Measurements from ENCODE around the gene BANF2. TPM values are rescaled to one million over a fixed set of nuclear protein-coding genes. Genes with fewer than 3 reads are reported as not detected.

The BANF2 gene
- total RNA-seq, 6 experiments from 2014 or later: not detected

DNA sequence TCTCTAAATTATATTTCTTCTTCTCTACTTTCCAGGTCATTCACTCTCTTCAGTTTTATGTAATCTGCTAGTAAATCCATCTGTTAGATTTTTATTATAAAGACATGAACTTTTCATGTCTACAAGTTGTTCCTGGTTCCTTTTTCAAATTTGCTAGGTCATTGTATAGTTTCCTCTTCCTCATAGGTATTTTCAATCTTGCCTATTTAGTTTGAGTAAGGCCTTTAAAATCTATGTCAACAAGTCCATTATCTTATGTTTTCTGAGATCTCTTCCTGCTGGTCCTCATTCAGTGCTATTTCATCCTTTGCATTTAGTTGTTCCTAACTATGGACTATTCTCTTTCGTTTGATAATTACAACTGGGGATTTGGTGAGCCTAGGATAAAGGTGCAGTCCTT lies 28.8 kb upstream of the BANF2 start:
- no peaks in the 10 kb centered on the region for H3K9me3 ChIP-seq
- intact Hi-C loops (cut with DNase I): no loop called here
- no peak overlapping the region for H3K27ac ChIP-seq
- peaks cover 0 to 12% (median 3%) of the 10 kb centered on the region in 4 donors for H3K36me3 ChIP-seq
- H3K4me3 ChIP-seq: no peak overlapping the region
- 75% methylated on average over 1 of the region's 1 CpG for WGBS (ENCODE audit: insufficient coverage, low coverage, low lambda C conversion rate, missing lambda C conversion rate)
- no peak for ATAC-seq
- no peak for DNase-seq
- TF ChIP-seq, protein P1, sequence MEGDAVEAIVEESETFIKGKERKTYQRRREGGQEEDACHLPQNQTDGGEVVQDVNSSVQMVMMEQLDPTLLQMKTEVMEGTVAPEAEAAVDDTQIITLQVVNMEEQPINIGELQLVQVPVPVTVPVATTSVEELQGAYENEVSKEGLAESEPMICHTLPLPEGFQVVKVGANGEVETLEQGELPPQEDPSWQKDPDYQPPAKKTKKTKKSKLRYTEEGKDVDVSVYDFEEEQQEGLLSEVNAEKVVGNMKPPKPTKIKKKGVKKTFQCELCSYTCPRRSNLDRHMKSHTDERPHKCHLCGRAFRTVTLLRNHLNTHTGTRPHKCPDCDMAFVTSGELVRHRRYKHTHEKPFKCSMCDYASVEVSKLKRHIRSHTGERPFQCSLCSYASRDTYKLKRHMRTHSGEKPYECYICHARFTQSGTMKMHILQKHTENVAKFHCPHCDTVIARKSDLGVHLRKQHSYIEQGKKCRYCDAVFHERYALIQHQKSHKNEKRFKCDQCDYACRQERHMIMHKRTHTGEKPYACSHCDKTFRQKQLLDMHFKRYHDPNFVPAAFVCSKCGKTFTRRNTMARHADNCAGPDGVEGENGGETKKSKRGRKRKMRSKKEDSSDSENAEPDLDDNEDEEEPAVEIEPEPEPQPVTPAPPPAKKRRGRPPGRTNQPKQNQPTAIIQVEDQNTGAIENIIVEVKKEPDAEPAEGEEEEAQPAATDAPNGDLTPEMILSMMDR (IDR thresholded peaks at IDR 0.05): no peak
- TF ChIP-seq POLR2A (IDR thresholded peaks at IDR 0.05): no peak
- peaks cover 0 to 19% (median 9%) of the 10 kb centered on the region in 4 donors for H3K4me1 ChIP-seq
- H3K27me3 ChIP-seq: no peaks in the 10 kb centered on the region

DNA sequence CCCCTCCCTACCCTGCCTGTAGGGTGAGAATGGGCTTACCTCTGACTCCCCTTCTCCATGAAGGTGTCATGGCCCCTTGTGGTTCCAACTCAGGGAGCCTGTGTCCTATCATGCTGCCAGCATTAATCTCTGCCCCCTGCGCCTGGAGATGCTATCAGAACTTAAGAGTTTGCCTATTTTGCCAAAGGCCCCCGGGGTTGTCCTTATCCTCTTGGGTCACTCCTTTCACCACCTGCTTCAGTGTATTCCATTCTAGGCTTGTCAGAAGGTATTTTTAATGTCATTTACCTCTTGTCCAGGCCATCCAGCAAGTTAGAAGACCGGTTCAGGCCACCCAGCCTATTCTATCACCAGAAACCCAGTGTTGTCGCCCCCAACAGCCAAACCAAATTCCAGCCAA lies 28.2 kb upstream of the BANF2 start:
- DNase-seq: peak in 1 of 3 donors; percentile 28
- TF ChIP-seq POLR2A (IDR thresholded peaks at IDR 0.05): no peak
- TF ChIP-seq, protein P1 (IDR thresholded peaks at IDR 0.05): no peak
- intact Hi-C loops (cut with DNase I): no loop called here
- Histone ChIP-seq H3K4me3 (no peak overlapping the region), H3K27me3 (no peaks in the 10 kb centered on the region), H3K36me3 (peaks cover 0 to 12% (median 3%) of the 10 kb centered on the region in 4 donors), H3K9me3 (no peaks in the 10 kb centered on the region), H3K4me1 (peaks cover 0 to 24% (median 9%) of the 10 kb centered on the region in 4 donors), H3K27ac (no peak overlapping the region)
- ATAC-seq: peak in 1 of 4 donors; percentile 20
- WGBS (ENCODE audit: insufficient coverage, low coverage, low lambda C conversion rate, missing lambda C conversion rate): 62% methylated on average over 3 of the region's 4 CpGs

DNA sequence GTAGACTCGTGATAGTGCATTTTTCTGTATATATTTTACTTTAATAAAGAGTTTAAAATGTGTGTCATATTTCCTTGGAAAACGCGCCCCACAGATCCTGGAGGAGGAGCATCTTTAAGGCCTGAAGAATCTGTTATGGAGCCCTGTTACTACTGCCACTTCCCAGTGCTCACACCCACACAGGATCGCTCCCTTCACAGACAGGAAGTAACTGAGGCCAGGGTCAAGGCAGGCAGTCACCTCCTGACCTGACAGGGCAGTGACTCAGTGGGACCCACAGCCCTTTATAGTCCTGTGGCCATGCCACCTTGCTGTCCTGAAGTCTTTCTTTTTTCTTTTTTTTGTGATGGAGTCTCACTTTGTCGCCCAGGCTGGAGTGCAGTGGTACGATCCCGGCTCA lies 26.7 kb upstream of the BANF2 start:
- peak in 1 of 3 donors; percentile 33 for DNase-seq
- Histone ChIP-seq H3K36me3 (peaks cover 0 to 12% (median 4%) of the 10 kb centered on the region in 4 donors), H3K4me1 (peaks cover 0 to 37% (median 13%) of the 10 kb centered on the region in 4 donors), H3K27ac (no peak overlapping the region), H3K4me3 (no peak overlapping the region), H3K9me3 (no peaks in the 10 kb centered on the region), H3K27me3 (no peaks in the 10 kb centered on the region)
- 46% methylated on average over 3 of the region's 7 CpGs for WGBS (ENCODE audit: insufficient coverage, low coverage, low lambda C conversion rate, missing lambda C conversion rate)
- intact Hi-C loops (cut with DNase I): no loop called here
- peak in 1 of 4 donors; percentile 30 for ATAC-seq
- no peak for TF ChIP-seq POLR2A (IDR thresholded peaks at IDR 0.05)
- TF ChIP-seq, protein P1 (IDR thresholded peaks at IDR 0.05): no peak

DNA sequence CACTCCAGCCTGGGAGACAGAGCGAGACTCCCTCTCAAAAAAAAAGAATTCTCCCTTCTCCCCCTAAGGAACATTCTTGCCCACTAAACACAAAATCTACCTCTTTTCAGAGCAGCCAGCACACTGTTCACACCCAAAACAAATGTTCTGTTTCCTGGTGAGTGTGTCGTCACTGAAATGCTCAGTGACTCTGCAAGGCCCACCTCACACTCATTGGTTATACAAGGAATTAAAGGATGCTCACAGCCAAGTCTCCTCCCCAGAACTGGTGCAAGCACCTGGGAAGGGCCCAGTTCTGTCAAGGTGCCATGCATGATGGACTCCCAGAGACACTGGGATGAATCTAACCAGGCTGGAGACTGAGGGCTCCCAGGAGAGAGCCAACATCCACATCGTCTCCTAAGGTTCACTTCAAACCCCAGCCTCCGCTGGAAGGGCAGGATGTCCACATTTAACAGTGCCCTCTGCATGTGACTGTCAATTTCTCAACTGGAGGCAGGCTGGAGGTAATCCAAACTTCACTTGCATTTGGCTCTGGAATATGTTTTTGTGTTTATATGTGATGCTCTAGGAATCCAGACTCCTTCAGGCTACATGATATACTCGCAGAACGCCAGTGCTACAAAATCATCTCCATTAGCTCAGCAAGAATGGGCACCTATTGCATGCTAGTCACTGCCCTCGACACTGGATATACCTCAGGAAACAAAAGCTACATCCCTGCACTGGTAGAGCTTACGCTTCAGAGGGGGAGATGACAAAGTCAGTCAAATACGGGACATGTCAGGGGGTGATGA lies 24.8 kb upstream of the BANF2 start:
- no peak overlapping the region for H3K27ac ChIP-seq
- ATAC-seq (peak; percentile 26 to 58 (median 42)), DNase-seq (peak in 1 of 3 donors; percentile 55)
- H3K9me3 ChIP-seq: no peaks in the 10 kb centered on the region
- peaks cover 0 to 55% (median 22%) of the 10 kb centered on the region in 4 donors for H3K4me1 ChIP-seq
- H3K36me3 ChIP-seq: peaks cover 0 to 12% (median under 1%) of the 10 kb centered on the region in 4 donors
- WGBS (ENCODE audit: insufficient coverage, low coverage, low lambda C conversion rate, missing lambda C conversion rate): 62% methylated on average over 6 of the region's 9 CpGs
- no peak overlapping the region for H3K4me3 ChIP-seq
- intact Hi-C loops (cut with DNase I): no loop called here
- H3K27me3 ChIP-seq: no peaks in the 10 kb centered on the region
- no peak for TF ChIP-seq POLR2A (IDR thresholded peaks at IDR 0.05)
- TF ChIP-seq, protein P1 (IDR thresholded peaks at IDR 0.05): no peak
